GM18498 (cell line): ENCODE data around the gene CFAP97.
"Not testable (repeated sequence)": the region's sequence is repeated elsewhere in the genome, so short reads cannot be mapped to it uniquely, and the experiment has no call there.

Experiments
- ATAC-seq: cut with Tn5 transposase; IDR thresholded peaks from one replicate; pipeline ENCODE4 v1.9.1; 2021; ENCODE audit warnings: mild to moderate bottlenecking, moderate library complexity; ENCODE audit not compliant: unreplicated experiment

The CFAP97 gene

GRCh38 chr4:185142912-185143600, 60.7 kb downstream of the CFAP97 start, which contains the start of gene SLC25A4:
TSS of gene SLC25A4 (plus strand) at chr4:185143266. CDS start at chr4:185143373, 107 bp downstream.
- ATAC-seq, result peak; percentile 96

GRCh38 chr4:185142564-185142911, 61.3 kb downstream of the CFAP97 start:
- no peak for ATAC-seq

- ATAC-seq, result no peak
These were observed 62.0 kb downstream of the CFAP97 start for GRCh38 chr4:185141777-185142176.

- no peak for ATAC-seq
These were observed 64.1 kb downstream of the CFAP97 start for GRCh38 chr4:185139736-185140135.

- no peak for ATAC-seq
These were observed 65.6 kb downstream of the CFAP97 start for GRCh38 chr4:185138161-185138560.

- ATAC-seq, result no peak
These were observed 66.4 kb downstream of the CFAP97 start for GRCh38 chr4:185137233-185137925.

GRCh38 chr4:185134307-185134869, 69.4 kb downstream of the CFAP97 start:
- peak; percentile 64 for ATAC-seq

GRCh38 chr4:185128272-185129119, 75.3 kb downstream of the CFAP97 start:
- ATAC-seq, result peak; percentile 66

GRCh38 chr4:185127021-185127925, 76.5 kb downstream of the CFAP97 start:
- ATAC-seq, result no peak

GRCh38 chr4:185124006-185124405, 79.8 kb downstream of the CFAP97 start:
- ATAC-seq, result no peak

GRCh38 chr4:185122681-185123345, 81.0 kb downstream of the CFAP97 start:
- ATAC-seq, result peak; percentile 83

- no peak for ATAC-seq
These were observed 83.2 kb downstream of the CFAP97 start for GRCh38 chr4:185120631-185120946.

- no peak for ATAC-seq
These were observed 83.7 kb downstream of the CFAP97 start for GRCh38 chr4:185119927-185120630.

- not testable (repeated sequence) for ATAC-seq
These were observed 84.3 kb downstream of the CFAP97 start for GRCh38 chr4:185119467-185119866.

- no peak for ATAC-seq
These were observed 84.9 kb downstream of the CFAP97 start for GRCh38 chr4:185118876-185119275.

- ATAC-seq, result no peak
These were observed 86.4 kb downstream of the CFAP97 start for GRCh38 chr4:185117300-185117934.

GRCh38 chr4:185115827-185116232, 88.0 kb downstream of the CFAP97 start:
- ATAC-seq, result no peak

- no peak for ATAC-seq
These were observed 90.5 kb downstream of the CFAP97 start for GRCh38 chr4:185113340-185113739.

- no peak for ATAC-seq
These were observed 91.7 kb downstream of the CFAP97 start for GRCh38 chr4:185112104-185112503.
